NCI-H146 (cell line): Measurements from ENCODE around the gene RCL1.

Experiments
- DNase-seq: peaks from one replicate; lab custom pipeline; 2025; lab: John Stamatoyannopoulos, UW

RCL1 gene

DNA sequence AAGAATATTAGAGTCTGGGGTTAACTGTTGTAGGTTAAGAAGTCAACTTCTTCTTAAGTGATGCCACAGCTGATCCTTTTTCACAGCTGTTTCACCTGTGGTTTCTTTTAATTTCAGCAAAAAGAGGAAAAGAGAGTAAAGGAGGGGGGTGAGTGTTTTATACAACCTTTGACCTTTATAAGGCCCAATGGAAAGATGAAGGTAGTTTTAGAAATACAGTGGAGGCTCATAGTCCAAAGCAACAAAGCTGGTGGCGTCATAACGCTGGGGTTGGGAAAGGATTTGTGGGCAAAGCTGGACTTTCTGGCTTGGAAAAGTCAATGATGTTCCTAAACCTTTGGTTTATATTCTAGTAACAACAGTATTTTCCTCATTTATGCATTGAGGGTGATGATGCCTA lies 49.5 kb downstream of the RCL1 start:
- no peak for DNase-seq

DNA sequence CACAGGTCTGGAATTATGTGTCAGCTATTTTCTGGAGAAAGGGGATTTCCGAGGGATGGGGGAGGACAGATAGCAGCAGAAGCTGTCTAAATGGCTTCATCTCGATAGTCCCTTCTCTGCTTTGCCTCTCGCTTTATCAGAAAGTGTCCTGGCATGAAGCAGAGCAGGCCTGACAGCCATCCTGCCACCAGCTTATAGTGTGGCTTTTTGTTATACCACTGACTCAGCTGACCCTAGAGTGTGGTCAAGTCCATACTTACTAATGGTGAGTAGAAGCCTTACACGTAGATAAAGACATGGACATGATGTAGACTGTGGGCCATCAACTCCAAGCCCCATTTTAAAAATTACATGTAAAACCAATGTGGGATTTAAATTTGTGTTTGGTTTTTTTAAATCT lies 50.0 kb downstream of the RCL1 start:
- no peak for DNase-seq

DNA sequence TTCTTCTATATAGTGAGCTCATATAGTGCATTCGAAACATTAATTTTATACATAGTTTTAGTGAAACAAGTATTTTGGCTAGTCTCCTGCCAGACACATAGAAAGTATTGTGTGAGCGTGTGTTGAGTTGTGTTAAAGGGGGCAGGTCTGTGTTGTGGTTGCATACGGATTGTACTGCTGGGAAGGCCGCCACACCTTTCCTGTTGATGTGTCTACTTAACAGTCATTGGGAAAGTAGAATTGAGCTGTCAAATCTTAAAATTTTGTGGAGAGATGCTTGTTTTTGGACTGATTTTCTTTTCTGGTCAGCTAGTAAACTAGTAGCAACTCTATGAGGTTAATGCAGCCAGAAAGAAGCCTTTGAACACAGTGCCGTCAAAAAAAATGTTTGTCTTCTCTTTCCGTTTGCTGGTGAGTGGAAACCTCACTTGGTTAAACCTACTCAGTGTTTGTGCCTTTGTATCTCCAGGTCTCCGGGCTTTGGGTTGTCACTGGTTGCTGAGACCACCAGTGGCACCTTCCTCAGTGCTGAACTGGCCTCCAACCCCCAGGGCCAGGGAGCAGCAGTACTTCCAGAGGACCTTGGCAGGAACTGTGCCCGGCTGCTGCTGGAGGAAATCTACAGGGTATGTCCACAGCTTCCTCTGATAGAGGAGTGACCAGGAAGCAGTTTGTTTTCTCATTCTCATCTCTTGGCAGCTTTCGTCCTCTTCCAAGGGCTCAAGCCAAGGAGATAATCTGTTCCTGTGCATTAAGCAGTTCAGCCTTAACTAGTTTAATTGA lies 51.5 kb downstream of the RCL1 start:
- no peak for DNase-seq

DNA sequence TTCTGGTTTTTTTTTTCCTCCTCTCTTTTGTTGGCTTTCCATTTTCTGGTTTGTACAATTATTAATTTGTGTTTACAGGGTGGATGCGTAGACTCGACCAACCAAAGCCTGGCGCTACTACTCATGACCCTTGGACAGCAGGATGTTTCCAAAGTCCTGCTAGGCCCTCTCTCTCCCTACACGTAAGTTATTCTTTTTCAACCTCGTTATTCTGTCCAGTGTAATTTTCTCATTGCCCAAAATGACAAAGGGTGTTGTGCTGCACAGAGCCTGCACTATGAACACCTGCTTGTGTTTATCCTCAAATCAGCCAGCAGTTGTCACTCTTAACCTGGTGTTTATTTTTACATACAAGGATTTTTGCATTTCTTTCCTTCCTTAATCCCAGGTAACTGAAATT lies 56.6 kb downstream of the RCL1 start:
- no peak for DNase-seq

DNA sequence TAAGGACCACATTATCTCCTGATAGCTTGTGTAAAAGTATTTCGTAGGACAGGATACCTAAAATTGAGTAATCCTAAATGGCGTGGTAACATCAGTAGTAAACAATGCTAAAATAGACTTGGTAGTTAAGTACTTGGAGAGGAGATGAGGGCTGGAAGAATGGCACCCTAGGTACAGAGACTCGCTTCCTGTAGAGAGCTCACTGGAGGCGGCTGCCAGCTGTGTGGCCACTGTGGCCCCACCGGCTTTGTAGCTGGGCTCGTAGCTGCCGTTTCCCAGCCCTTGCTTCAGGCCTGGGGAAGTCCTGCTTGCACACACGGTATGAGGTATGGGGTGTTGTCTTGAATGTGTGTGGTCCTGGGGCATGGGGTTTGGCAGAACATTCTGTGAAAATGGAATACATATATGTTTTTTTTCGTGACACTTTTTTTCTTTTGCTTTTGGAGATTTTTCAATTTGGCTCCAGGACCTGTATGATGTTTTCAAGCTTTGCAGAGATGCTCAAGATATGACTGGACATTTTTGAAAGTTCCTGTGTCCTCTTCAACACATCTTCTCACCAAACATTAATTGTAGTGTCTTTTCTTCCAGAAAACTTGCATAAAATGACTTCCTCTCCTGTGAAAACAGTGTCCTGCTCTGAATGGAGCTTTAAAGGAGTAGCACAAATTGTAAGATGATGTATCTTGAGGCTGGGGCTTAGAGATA lies 58.0 kb downstream of the RCL1 start:
- DNase-seq = no peak

DNA sequence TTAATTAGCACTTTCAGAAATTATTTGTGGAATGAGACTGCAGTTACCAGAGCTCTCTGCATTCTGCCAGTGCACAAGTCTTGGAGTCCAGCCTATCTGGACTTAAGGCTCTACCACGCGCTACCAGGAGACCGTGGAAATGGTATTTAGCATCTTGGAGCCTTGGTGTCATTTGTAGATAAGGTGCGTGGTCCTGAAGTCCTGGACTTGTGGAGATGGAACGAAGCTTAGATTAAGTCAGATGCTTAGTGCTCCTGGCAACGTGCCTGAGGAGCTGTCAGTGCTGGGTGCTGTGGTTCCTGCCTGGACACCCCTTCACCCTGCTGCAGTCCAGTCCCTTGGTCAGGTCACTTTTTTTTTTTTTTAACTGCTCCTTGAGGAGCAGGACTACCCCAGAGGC lies 59.7 kb downstream of the RCL1 start:
- no peak for DNase-seq

DNA sequence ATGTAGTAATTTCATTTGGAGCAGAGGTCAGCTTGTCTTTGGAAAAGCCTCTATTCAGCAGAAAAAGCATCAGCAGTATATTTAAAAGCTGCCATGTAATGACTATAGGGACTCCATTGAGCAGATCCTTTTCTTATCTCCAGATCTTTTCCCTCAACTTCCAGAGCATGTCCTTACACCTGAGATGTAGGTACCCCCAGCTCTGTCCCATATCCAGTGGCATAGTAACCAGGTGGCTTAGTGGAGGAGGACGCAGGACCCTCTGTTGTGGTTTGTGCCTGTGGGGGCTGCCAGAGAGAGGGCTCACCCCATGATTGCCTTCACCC lies 61.5 kb downstream of the RCL1 start:
- no peak for DNase-seq

DNA sequence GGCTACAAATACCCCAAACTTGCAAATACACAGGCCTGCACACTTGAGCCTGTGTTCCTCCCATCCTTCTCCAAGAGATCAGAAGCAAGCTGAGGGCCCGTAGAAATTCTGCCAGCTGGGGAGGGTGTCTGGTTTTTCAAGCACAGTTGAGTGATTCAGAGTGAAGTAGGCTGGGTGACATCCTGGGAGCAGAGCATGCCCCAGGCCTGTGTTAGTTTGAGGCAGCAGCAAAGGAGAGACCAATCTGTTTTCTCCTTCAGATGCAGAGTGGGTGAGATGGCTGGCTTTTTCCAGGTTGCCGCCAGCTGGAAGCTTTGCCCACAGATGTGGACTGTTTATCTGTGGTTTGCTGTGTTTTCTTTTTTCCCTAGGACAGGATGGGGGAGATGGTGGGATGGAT lies 63.1 kb downstream of the RCL1 start:
- DNase-seq = no peak

DNA sequence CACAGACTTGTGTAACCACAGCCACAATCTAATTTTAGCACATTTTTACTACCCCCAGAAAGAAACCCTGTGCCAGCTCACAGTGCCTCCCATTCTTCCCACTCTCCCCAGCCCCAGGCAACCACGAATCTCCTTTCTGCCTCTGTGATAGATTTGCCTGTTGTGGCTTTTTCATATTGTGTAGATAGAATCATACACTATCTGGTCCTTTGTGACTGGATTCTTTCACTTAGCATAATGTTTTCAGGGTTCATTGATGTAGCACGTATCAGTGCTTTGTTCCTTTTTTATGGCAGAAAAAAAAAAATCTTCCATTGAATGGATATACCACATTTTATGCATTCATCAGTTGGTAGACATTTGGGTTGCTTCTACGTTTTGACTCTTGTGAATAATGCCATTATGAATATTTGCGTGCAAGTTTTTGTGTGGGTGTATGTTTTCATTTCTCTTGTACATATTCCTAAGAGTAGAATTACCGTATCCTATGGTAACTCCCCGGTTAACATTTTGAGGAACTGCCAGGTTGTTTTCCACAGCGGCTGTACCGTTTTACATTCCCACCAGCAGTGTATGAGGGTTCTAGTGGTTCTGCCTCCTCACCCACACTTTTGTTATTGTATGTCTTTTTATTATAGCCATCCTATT lies 64.5 kb downstream of the RCL1 start:
- no peak for DNase-seq

DNA sequence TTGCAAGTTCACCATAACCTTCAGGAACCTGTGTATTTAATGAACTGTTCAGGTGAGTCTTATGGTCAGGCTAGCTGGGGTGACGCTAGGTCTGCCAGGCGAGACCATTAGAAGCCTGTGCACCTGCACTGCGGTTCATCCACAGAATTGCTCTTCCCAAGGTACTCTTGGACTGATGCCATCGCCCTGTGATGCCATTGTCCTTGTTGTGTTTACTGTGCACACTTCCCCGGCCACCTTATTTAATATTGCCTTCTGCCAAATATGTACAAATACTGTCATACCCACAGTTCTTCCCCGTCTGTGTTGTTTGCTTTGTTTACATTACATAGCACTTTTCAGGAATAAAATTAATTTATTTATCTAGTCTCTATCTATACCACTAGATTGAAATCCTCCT lies 66.3 kb downstream of the RCL1 start:
- peak; percentile 83 for DNase-seq

DNA sequence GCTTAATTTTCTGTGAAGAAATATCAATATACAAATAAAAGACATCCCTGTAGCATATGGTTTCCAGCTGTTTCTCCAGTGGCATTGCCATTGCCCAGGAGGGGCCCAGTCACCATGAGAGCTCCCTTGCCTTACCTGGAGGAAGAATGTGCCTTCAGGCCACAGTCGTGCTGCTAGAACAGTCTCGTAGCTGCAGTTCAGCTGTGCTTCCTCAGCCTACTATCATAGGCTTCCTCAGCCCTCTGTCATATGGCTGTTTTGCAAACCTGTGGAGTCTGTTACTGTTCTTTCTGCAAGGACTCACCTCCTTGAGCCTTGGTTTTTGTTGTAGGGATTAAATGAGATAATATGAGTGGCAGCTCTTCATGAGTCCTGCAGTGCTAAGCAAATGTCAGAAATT lies 67.6 kb downstream of the RCL1 start:
- DNase-seq = no peak

DNA sequence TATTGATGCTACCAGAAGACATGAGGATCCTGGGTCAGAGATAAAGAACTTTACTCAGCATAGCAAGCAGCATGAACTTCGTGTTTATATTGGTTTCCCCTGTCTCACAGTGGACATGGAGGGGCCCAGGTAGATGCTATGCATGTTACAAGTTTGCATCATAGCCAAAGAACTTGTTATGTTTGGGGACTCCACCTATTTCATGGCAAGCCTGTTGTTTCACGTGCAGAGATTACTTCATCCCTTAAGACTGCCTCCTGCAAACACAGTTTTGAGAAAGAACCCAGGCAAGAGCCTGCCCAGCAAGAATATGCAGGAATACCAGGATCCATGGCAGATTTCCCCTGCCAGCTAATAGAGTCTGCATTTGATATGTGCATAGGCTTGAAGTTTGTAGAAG lies 68.4 kb downstream of the RCL1 start:
- no peak for DNase-seq

DNA sequence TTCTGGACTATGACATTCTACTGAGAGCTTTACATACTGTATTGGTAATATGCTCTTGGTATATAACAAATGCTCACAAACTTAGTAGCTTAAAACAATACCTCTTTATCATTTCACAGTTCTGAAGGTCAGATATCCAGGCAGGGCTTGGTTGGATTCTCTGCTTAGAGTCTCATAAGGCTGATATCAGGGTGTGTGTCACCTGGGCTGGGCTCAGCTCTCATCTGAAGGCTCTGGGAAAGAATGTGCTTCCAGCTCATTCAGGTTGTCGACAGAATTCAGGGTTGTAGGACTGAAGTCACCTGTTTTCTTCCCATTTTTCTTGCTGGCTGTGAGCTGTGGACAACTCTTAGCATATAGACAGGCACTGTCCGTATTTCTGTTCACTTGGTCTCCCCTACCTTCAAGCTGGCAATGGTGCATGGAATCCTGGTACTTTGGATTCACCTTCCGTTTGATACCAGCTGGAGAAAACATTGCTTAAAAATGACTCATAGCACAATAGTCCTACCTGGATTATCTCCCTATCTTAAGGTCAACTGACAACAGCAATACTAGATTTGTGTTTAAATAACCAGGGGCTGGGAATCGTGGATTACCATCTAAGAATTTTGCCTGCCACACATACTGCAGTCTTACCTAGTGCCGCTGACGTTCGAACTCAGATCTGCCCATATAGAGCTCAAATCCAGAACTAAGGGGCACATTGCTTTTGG lies 69.2 kb downstream of the RCL1 start:
- no peak for DNase-seq

DNA sequence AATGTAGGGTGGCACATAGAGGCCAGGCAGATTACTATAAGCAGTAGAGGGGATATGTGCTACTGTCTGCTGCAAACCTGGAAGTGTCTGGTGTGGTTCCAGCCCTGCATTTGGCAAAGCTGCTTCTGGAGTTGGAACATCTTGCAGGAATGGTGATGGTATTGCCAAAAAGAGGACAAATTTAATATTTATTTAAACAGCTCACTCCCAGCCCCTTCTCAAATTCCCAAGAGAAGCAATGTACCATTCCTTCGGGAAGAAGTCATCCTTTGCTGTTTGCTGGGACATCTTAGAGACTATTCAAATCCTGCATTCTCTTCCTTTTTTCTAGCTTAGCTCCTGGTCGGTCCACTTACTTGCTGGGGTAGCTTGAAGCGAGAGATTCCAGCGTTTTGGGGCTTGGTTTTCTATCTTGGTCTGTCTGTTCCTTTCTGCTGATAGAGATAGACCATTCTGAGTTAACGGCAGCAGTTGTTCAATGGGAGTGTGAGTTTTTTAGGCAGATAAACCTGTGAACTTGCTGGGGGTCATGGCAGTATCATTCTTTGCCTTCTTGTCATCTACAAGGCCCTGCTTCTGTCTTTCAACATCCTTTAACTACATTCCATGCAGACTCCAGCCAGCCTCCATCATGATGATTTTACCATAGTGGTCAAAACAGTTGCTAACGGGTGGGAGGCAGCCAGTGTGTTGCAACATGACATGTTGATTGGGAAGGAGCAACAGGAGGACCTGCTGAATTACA lies 69.9 kb downstream of the RCL1 start:
- DNase-seq = no peak

DNA sequence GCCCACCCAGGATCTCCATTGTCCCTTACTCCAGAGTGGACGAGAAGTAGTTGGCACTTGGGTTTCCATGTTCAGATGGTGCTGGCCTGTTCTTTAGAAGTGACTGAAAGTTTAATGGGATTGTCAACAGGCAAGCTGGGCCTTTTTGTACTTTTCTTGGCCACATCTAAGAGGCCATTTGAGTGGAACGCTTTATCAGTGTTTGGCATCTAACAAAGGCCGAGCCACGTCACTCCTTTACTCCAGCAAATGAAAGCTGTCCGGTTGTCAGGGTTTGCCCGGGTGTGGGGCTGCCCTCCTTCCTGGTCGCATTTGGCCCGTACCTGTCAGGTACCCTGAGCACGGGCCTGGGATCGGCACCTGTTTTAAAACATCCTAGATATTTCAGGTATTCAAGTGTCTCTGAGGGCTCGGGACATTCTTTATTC lies 71.5 kb downstream of the RCL1 start:
- no peak for DNase-seq

DNA sequence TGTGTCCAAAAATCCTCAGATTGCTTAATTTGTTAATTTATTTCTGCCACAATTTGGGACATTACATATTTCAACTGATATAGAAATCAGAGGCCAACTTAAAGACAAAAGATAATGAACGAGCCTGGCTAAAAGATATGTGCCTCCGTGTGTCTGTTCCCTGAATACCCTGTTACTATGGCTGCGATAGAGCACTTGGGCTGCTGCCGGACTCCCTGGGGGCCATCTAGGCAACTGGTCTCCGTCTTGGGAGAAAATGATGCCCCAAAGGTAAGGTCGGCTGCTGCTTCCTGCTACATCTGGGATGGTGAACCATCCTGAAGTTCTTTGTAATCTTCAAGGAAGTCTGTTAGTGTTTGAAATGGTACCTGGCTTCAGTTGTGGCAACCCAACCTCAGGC lies 72.0 kb downstream of the RCL1 start:
- DNase-seq = no peak

DNA sequence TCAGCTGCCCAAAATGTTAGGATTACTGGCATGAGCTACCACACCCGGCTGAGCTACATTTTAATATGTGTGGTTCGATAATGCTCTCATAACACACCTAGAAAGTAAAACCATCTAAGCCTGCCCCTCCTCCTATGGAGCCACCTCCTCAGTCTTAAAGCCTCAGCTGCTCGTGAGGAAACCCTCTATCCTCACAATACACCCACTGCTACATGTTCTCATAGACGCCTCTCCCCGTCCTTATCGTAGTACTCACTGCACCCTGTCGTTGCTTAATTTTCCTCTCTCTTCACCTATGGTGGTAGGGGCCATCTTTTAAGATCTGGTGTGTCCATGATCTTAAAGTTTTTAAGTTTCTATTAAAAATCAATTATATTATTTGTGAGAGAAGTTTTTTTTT lies 72.9 kb downstream of the RCL1 start:
- DNase-seq = no peak

DNA sequence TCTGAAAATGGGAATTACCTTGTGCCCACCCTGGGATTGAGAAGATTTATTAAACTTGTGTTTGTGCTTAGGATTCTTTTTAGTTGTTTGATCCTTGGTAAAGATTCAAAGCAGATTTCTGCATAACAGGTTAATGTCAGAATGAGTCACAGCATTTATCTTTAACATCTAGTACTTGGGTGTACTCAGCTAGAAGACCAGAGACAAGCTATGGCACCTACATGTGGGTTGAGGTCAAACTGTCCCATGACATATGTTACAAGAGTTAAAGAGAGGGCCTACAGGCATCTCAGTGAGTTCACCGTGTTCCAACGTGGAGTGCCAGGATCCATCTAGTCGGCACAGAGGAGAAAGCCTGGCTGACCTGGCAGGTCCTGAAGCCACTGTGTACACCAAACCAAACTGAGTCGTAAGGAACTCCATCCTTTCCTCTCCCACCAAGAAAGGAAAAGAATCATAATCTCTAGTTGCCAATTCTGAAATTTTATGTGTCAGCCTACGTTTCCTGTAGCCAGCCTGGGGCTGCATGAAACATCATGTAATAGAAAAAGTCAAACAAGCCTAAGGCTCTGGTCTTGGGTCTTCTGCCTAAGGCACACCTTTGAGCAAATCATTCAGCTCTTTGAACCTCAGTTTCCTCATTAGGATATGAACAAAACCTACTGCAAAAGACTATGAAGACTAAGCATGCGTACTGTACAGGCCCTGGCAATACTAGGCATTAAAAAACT lies 73.7 kb downstream of the RCL1 start:
- DNase-seq = no peak

DNA sequence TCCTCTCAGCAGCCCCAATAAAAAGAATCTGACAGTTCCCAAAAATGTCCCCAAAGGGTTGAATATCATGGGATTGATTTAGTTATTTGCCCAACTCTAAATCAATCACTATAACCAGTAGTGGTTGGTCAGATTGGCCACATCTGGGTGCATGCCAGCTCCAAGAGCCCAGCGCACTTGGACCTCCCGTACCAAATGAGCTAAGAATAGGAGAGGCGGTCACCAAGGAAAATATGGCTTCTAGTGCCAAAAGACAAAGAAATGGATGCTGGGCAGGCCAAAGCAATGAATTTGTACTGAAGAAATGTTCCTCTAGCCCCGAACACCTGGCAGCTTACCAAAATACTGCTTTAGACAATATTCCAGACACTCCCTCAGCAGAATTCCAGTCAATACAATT lies 80.3 kb downstream of the RCL1 start:
- DNase-seq = no peak

DNA sequence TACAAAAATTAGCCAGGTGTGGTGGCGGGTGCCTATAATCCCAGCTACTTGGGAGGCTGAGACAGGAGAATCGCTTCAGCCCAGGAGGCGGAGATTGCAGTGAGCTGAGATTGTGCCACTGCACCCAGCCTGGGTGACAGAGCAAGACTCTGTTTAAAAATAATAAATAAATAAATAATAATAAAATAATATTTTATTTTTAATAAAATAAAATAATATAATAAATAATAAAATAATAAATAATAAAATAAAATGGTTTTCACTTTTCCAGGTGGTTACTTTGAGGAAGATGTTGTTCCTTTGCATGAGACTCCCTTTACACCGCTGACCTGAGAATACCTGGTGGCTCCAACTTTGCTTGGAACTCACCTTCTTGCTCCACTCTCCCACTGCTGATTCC lies 82.8 kb downstream of the RCL1 start:
- DNase-seq = no peak

DNA sequence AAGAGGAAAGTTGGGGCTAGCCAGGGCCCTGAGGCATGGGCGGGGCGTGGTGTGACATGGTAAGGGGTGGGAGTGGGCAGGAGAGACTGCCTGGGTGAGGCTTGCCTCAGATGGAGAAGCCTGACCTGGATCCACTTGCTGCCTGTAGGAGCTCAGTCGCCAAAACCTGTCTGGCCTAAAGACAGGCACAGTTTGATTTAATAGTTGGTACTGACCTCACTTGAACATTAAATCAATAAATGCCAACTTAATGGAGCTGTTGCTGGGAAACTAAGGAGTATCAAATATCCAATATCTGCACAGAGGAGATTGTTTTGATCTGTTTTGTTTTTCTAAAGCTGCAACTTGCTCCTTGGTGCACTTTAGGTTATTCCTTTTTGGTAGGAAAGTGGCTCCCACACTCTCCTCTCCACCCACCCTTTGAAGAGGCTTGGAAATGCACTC lies 86.4 kb downstream of the RCL1 start:
- DNase-seq = no peak
